ENCODE measurements around the gene IGFBP1.

The IGFBP1 gene

DNA sequence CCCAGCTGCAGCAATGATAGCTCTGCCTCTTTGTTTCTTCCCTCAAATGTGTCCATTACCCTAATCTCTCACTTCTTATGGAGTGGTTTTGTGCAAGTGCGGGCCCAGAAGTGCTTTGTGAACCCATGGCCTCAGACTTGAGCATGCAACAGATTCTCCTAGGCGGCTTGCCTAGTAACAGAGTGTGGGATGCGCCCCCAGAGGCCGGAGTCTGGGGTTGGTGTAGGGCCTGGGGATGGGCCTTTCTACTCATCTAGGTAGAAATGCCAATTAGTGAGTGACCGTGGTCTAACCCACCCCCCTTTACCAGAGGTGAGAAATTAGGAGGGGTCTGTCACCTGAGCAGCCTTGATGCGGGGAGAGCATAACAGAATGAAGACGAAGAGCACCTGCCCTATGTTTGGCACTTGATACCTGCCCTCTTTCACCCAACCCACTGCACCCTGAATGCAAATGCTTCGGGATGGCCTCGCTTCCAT is 7.0 kb upstream of the IGFBP1 start:
- no peak for DNase-seq (ENCODE audit: low spot score)

GRCh38 chr7:45881759-45882464 is 6.4 kb upstream of the IGFBP1 start:
- peak; percentile 92 for DNase-seq (ENCODE audit: low spot score)

GRCh38 chr7:45882465-45882810 is 5.8 kb upstream of the IGFBP1 start:
- no peak for DNase-seq (ENCODE audit: low spot score)

DNA sequence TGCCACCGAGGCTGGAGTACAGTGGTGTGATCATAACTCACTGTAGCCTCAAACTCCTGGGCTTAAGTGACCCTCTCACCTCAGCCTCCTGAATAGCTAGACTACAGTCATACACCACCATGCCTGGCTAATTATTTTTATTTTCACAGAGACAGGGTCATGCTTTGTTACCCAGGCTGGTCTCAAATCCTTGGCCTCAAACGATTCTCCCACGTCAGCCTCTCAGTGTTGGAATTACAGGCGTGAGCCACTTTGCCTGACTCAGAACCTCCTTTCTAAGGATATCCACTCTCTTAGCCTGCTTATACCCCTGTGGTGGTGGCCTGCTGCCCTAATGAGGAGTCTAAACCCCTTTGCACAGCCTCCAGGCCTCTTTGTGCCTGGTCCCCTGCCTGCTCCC is 4.2 kb upstream of the IGFBP1 start:
- no peak for DNase-seq (ENCODE audit: low spot score)

DNA sequence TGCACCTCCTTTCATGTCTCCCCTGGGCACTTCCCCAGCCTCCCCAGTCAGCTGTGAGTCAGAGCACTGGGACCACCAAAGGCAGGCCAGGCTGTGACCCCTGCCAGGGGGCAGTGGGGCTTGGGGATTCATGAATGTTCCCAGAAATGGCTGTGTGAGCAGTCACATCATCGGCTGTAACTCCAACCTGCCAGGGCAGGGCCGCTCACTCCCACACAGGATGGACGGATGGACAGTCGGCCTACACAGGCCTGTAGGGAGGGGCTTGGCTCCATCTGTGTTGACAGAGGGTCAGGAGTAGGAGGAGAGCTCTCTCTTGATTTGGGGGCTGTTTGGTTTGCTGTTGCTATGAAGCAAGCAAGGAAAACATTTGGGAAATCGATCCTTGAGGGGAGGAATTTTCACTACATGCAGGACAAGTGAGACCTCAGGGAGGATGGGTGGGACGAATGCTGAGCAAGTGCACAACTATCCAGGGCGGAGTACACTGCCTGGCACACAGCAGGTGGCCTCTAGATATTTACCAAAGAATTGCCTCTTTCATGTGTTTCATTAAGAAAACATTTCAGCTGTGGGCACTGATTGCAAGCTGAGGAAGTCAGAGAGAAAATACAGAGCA is 2.9 kb upstream of the IGFBP1 start:
- peak; percentile 52 for DNase-seq (ENCODE audit: low spot score)

- DNase-seq (ENCODE audit: low spot score) = no peak
Observed at GRCh38 chr7:45886931-45887667, 1.2 kb upstream of the IGFBP1 start.

GRCh38 chr7:45888993-45889366 is 692 bp downstream of the IGFBP1 start:
- no peak for DNase-seq (ENCODE audit: low spot score)

GRCh38 chr7:45889367-45890067 is 1.2 kb downstream of the IGFBP1 start:
- DNase-seq (ENCODE audit: low spot score) = no peak

DNA sequence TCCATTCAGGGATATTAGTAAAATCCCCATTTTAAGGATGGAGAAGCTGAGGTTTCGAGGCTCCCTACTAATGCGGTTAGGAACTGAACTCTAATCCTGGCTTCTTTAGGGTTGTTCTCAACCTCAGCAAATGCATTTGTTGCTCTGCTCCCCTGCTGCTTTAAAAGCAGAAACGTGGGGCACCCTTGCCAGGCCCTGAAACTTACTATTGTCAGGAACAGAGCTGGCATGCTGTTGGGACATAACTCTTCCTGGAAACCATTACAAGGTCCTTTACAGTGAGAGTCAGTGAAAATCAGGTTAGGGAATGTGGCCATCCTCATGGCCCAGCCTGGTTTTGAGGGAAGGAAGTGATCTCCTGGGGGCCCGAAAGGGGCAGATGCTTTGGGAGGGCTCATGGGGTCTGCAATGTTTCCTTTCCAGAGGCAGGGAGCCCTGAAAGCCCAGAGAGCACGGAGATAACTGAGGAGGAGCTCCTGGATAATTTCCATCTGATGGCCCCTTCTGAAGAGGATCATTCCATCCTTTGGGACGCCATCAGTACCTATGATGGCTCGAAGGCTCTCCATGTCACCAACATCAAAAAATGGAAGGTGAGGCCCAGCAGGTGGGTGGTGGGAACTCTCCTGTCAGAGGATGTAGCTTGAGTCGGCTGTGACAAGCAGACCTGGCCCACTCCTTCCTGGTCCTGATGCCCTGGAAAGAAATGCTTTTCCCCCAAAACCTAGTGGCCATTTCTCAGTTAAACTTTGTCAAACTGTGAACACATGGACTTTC is 2.0 kb downstream of the IGFBP1 start:
- DNase-seq (ENCODE audit: low spot score) = no peak

GRCh38 chr7:45890902-45891461 is 2.7 kb downstream of the IGFBP1 start:
- DNase-seq (ENCODE audit: low spot score) = peak; percentile 58

DNA sequence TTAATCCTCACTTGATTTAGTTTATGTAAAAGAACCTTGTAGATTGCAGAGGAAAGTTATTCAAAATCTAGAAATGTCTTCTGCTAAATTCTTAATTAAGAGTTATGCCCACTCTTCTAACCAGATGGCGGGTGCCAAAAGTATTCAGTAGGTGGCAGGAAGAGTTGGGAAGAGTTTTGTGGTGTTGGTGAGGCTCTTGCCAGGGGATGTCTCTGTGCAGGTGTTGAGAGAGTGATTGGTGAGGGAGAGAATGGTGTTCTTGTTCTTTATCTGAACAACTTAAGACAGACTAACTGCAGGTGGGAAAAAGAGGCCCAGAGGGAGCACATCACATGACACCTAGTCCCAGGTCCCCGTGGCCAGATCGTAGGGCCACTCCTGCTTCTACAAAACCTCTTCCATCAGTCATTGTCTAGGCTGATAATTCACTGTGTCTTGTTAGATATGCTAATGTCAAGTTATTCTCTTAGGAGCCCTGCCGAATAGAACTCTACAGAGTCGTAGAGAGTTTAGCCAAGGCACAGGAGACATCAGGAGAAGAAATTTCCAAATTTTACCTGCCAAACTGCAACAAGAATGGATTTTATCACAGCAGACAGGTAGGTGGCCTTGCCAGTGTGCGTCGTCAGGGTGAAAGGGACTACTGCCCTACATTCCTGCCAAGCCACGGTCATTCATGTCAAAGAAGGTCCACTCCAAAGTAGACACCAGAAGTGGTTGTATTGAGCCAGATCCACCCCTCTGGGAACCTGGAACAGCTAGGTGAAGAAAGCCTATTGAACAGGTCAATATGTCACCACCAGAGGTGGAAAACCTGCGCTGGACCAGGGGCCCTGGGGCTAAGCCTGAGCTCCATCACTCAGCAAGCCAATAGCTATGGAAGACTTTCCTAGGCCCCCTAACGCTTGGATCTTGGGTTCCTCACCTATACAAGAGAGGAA is 3.4 kb downstream of the IGFBP1 start:
- no peak for DNase-seq (ENCODE audit: low spot score)

GRCh38 chr7:45892407-45893035 is 4.2 kb downstream of the IGFBP1 start:
- DNase-seq (ENCODE audit: low spot score) = no peak

GRCh38 chr7:45893374-45893995 is 5.2 kb downstream of the IGFBP1 start:
- DNase-seq (ENCODE audit: low spot score) = no peak

DNA sequence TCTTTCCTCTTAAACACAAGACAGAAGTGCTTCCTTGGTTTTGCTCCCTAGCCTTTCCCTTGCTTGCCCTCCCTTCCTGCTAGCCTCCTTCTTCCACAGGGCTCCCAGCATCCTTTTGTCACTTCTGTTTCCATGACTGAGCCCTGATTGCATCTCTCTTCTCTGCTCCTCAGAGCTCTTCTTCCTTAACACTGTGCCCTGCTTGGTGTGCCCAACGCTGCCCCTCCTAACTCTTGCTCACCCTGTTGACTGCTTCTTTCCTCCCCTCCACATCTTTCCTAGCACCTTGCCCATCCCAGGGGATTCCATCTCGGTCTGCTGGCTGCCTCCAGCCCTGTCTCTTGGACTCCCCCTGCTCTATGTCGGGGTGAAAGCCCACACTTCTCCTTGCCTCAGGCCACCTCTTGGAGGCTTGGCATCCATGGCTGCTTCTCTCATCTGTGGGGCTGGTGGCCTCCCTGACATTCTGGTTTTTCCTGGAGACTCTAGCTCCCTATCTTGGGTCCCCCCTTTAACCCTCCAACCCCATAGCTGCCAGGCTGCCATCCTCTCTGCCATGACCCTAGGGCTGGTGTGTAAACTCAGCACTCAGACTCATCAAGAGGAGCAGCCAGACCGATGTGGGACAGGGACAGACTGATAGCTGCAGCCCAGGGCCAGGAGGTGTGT is 5.8 kb downstream of the IGFBP1 start:
- no peak for DNase-seq (ENCODE audit: low spot score)

DNA sequence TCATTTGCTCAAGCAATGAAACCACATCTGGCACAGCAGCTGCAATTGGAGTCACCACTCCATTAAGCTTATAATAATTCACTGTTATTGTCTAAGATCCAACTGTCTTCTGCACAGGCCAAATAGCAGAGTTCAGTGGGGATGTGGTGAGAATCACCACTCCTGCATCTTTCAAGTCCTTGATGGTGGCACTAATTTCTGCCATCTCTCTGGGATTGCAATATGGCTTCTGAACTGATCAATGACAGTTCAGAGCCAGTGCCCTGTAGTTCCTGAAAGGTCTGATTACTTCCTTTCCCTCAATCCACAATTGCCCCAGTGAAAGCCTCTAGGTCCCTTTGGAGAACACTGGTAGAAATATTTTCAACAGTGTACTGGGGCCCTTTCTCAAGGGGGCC is 6.4 kb downstream of the IGFBP1 start:
- no peak for DNase-seq (ENCODE audit: low spot score)

- DNase-seq (ENCODE audit: low spot score) = peak; percentile 66
Observed at GRCh38 chr7:45897042-45897690, 8.9 kb downstream of the IGFBP1 start.

- DNase-seq (ENCODE audit: low spot score) = no peak
Observed at GRCh38 chr7:45898222-45898621, 9.9 kb downstream of the IGFBP1 start.

- DNase-seq (ENCODE audit: low spot score) = no peak
Observed at GRCh38 chr7:45901566-45901965, 13.3 kb downstream of the IGFBP1 start.

All from AG20443 (cell line).